HEK293T (cell line): ENCODE results near the gene FOXN1.
"Not testable (repeated sequence)": the region's sequence is repeated elsewhere in the genome, so short reads cannot be mapped to it uniquely, and the experiment has no call there.

Experiments used
- CTCF ChIA-PET: fragments of 350-600 bp; formaldehyde crosslinking; extraction: SDS; loops from one replicate; lab custom pipeline; 2021; ENCODE audit warnings: antibody characterized with exemption, inconsistent platforms; lab: Yijun Ruan, JAX
- POLR2A ChIA-PET: fragments of 350-600 bp; formaldehyde crosslinking; extraction: SDS; loops from one replicate; lab custom pipeline; 2020; ENCODE audit warnings: antibody characterized with exemption, inconsistent platforms; lab: Yijun Ruan, JAX
- DNase-seq: peaks from one replicate; pipeline ENCODE4 v3.0.0; 2012; ENCODE audit warnings: mixed read lengths; ENCODE audit errors: extremely low spot score
- ARNT ChIP-seq: fragments of 450-650 bp; IDR thresholded peaks from 2 replicates; pipeline ENCODE4 v1.6.1; 2017; ENCODE audit warnings: mild to moderate bottlenecking
- BHLHE40 ChIP-seq: fragments of 450-650 bp; IDR thresholded peaks from 2 replicates; pipeline ENCODE4 v1.6.1; 2016; ENCODE audit warnings: mild to moderate bottlenecking, moderate library complexity, borderline replicate concordance
- CTBP1 ChIP-seq: fragments of 450-650 bp; IDR thresholded peaks from 2 replicates; pipeline ENCODE4 v1.6.1; 2016; ENCODE audit warnings: borderline replicate concordance
- ELF4 ChIP-seq: fragments of 450-650 bp; IDR thresholded peaks from 2 replicates; pipeline ENCODE4 v1.6.1; 2017; ENCODE audit warnings: antibody characterized with exemption
- FOXA1 ChIP-seq: fragments of 450-650 bp; IDR thresholded peaks from 2 replicates; pipeline ENCODE4 v1.6.1; 2016; ENCODE audit warnings: mild to moderate bottlenecking
- FOXK2 ChIP-seq: fragments of 450-650 bp; IDR thresholded peaks from 2 replicates; pipeline ENCODE4 v1.6.1; 2016; ENCODE audit warnings: mild to moderate bottlenecking
- FOXM1 ChIP-seq: fragments of 450-650 bp; IDR thresholded peaks from 2 replicates; pipeline ENCODE4 v1.6.1; 2017; ENCODE audit warnings: mild to moderate bottlenecking, borderline replicate concordance
- HDGF ChIP-seq: fragments of 450-650 bp; IDR thresholded peaks from 2 replicates; pipeline ENCODE4 v1.6.1; 2017; ENCODE audit warnings: antibody characterized with exemption, borderline replicate concordance
- L3MBTL2 ChIP-seq: fragments of 450-650 bp; conservative IDR thresholded peaks from 2 replicates; pipeline ENCODE4 v1.6.1; 2016; ENCODE audit warnings: mild to moderate bottlenecking
- LEF1 ChIP-seq: fragments of 450-650 bp; IDR thresholded peaks from 2 replicates; pipeline ENCODE4 v1.6.1; 2017; ENCODE audit warnings: mild to moderate bottlenecking, borderline replicate concordance
- NFRKB ChIP-seq: fragments of 450-650 bp; IDR thresholded peaks from 2 replicates; pipeline ENCODE4 v1.6.1; 2016; ENCODE audit warnings: mild to moderate bottlenecking, moderate library complexity
- PKNOX1 ChIP-seq: fragments of 450-650 bp; IDR thresholded peaks from 2 replicates; pipeline ENCODE4 v1.6.1; 2016
- SP1 ChIP-seq: fragments of 450-650 bp; IDR thresholded peaks from 2 replicates; pipeline ENCODE4 v1.6.1; 2017
- SUZ12 ChIP-seq: fragments of 450-650 bp; IDR thresholded peaks from 2 replicates; pipeline ENCODE4 v1.6.1; 2016; ENCODE audit warnings: mild to moderate bottlenecking
- TARDBP ChIP-seq: fragments of 450-650 bp; IDR thresholded peaks from 2 replicates; pipeline ENCODE4 v1.6.1; 2016
- ZNF384 ChIP-seq: fragments of 450-650 bp; IDR thresholded peaks from 2 replicates; pipeline ENCODE4 v1.6.1; 2016

The FOXN1 gene

GRCh38 chr17:28467456-28468025, 38.6 kb upstream of the FOXN1 start:
- CTCF ChIA-PET = interaction anchor here (0.6 to 0.8 kb wide), 2 partner anchors 60 to 234 kb away, joined by 3 to 4 read pairs; no protein-coding TSS in a partner anchor
- DNase-seq = no peak
- POLR2A ChIA-PET = interaction anchor here (1.6 to 1.7 kb wide), 2 partner anchors 13 to 18 kb away, joined by 4 read pairs; no protein-coding TSS in a partner anchor
- no peak for TF ChIP-seq ELF4
- TF ChIP-seq ZNF384 = no peak
- TF ChIP-seq SUZ12 = no peak
- no peak for TF ChIP-seq PKNOX1
- no peak for TF ChIP-seq FOXK2
- no peak for TF ChIP-seq BHLHE40
- TF ChIP-seq CTBP1 = no peak
- no peak for TF ChIP-seq HDGF
- no peak for TF ChIP-seq L3MBTL2
- no peak for TF ChIP-seq LEF1
- no peak for TF ChIP-seq TARDBP
- TF ChIP-seq NFRKB = no peak
- TF ChIP-seq ARNT = no peak

- CTCF ChIA-PET = interaction anchor here (0.5 kb wide), 1 partner anchor 130 kb away, joined by 4 read pairs; no protein-coding TSS in a partner anchor
- not testable (repeated sequence) for DNase-seq
- POLR2A ChIA-PET = interaction anchor here (1.7 kb wide), 1 partner anchor 13 kb away, joined by 4 read pairs; no protein-coding TSS in a partner anchor
Observed at GRCh38 chr17:28468033-28468735, 38.0 kb upstream of the FOXN1 start.

GRCh38 chr17:28468781-28469180, 37.4 kb upstream of the FOXN1 start:
- ChIA-PET CTCF (interaction anchor here (0.5 kb wide), 1 partner anchor 130 kb away, joined by 4 read pairs; no protein-coding TSS in a partner anchor), POLR2A (no interaction called here)
- TF ChIP-seq BHLHE40 = no peak
- TF ChIP-seq PKNOX1 = no peak
- TF ChIP-seq LEF1 = no peak
- no peak for TF ChIP-seq CTBP1
- TF ChIP-seq FOXA1 = no peak
- TF ChIP-seq FOXM1 = no peak
- no peak for TF ChIP-seq HDGF
- TF ChIP-seq ELF4 = no peak
- no peak for TF ChIP-seq FOXK2
- no peak for TF ChIP-seq NFRKB
- no peak for TF ChIP-seq SP1
- no peak for TF ChIP-seq SUZ12
- no peak for DNase-seq

- ChIA-PET POLR2A (no interaction called here), CTCF (no interaction called here)
- TF ChIP-seq FOXA1 = no peak
- DNase-seq = no peak
Observed at GRCh38 chr17:28469376-28469775, 36.8 kb upstream of the FOXN1 start.

- DNase-seq = no peak
- no peak for TF ChIP-seq FOXM1
- TF ChIP-seq FOXK2 = no peak
- no peak for TF ChIP-seq ZNF384
- no peak for TF ChIP-seq SUZ12
- ChIA-PET POLR2A (no interaction called here), CTCF (no interaction called here)
Observed at GRCh38 chr17:28470266-28470913, 35.8 kb upstream of the FOXN1 start.

GRCh38 chr17:28470914-28471366, 35.2 kb upstream of the FOXN1 start:
- ChIA-PET CTCF (no interaction called here), POLR2A (no interaction called here)
- TF ChIP-seq ARNT (no peak), L3MBTL2 (no peak), BHLHE40 (no peak), HDGF (no peak), SUZ12 (no peak), FOXM1 (no peak), FOXK2 (no peak), PKNOX1 (no peak), TARDBP (no peak), NFRKB (no peak), ZNF384 (no peak)
- no peak for DNase-seq
